ENCODE data around the gene RGPD8. TPM values are rescaled to one million over a fixed set of nuclear protein-coding genes. Genes with fewer than 3 reads are reported as not detected.
A peak's percentile ranks its signal among the peaks of the same experiment; 100 is the strongest.

Gene RGPD8
- polyA plus RNA-seq, 1 donor from 2014 or later = 6.8 TPM

- Histone ChIP-seq H3F3A (ENCODE audit: insufficient read depth, low read length, poor library complexity, severe bottlenecking) (peaks cover 4% of the 10 kb centered on the region), H3K4me3 (ENCODE audit: low read length) (peak overlapping the region; percentile 94), H3K27me3 (ENCODE audit: insufficient read depth, low read depth, low read length) (no peaks in the 10 kb centered on the region), H3K9ac (ENCODE audit: low read length) (peak overlapping the region; percentile 73), H3K27ac (ENCODE audit: low read length) (peak overlapping the region; percentile 76), H2AFZ (ENCODE audit: low read depth, low read length) (peak overlapping the region; percentile 73), H3K79me2 (replicated peaks; ENCODE audit: insufficient read depth, low read length) (peaks cover 32% of the 10 kb centered on the region), H3K9me3 (ENCODE audit: low read length) (no peaks in the 10 kb centered on the region), H3K9me2 (ENCODE audit: insufficient read depth, low read length) (no peaks in the 10 kb centered on the region), H4K20me1 (ENCODE audit: insufficient read depth) (no peaks in the 10 kb centered on the region), H3K36me3 (ENCODE audit: insufficient read depth, low read length) (peaks cover 5% of the 10 kb centered on the region), H3K4me2 (ENCODE audit: low read length) (peak overlapping the region; percentile 94)
- TF ChIP-seq RAD21 (conservative IDR thresholded peaks at IDR 0.05) (peak; percentile 67), SMC3 (conservative IDR thresholded peaks at IDR 0.05; ENCODE audit: poor library complexity) (peak; percentile 81), EZH2 (IDR thresholded peaks at IDR 0.05; ENCODE audit: borderline replicate concordance, insufficient read depth, low read length, poor library complexity, severe bottlenecking) (no peak), TAF1 (IDR thresholded peaks at IDR 0.05; ENCODE audit: low read depth) (no peak), EP300 (conservative IDR thresholded peaks at IDR 0.05; ENCODE audit: poor library complexity, severe bottlenecking) (peak; percentile 12), MXI1 (conservative IDR thresholded peaks at IDR 0.05; ENCODE audit: poor library complexity, severe bottlenecking) (peak; percentile 77), POLR2AphosphoS5 (IDR thresholded peaks at IDR 0.05) (peak; percentile 62)
- TF ChIP-seq, protein P1, sequence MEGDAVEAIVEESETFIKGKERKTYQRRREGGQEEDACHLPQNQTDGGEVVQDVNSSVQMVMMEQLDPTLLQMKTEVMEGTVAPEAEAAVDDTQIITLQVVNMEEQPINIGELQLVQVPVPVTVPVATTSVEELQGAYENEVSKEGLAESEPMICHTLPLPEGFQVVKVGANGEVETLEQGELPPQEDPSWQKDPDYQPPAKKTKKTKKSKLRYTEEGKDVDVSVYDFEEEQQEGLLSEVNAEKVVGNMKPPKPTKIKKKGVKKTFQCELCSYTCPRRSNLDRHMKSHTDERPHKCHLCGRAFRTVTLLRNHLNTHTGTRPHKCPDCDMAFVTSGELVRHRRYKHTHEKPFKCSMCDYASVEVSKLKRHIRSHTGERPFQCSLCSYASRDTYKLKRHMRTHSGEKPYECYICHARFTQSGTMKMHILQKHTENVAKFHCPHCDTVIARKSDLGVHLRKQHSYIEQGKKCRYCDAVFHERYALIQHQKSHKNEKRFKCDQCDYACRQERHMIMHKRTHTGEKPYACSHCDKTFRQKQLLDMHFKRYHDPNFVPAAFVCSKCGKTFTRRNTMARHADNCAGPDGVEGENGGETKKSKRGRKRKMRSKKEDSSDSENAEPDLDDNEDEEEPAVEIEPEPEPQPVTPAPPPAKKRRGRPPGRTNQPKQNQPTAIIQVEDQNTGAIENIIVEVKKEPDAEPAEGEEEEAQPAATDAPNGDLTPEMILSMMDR (IDR thresholded peaks at IDR 0.05; ENCODE audit: poor library complexity, severe bottlenecking) = peak; percentile 90
- TF ChIP-seq, protein P2, sequence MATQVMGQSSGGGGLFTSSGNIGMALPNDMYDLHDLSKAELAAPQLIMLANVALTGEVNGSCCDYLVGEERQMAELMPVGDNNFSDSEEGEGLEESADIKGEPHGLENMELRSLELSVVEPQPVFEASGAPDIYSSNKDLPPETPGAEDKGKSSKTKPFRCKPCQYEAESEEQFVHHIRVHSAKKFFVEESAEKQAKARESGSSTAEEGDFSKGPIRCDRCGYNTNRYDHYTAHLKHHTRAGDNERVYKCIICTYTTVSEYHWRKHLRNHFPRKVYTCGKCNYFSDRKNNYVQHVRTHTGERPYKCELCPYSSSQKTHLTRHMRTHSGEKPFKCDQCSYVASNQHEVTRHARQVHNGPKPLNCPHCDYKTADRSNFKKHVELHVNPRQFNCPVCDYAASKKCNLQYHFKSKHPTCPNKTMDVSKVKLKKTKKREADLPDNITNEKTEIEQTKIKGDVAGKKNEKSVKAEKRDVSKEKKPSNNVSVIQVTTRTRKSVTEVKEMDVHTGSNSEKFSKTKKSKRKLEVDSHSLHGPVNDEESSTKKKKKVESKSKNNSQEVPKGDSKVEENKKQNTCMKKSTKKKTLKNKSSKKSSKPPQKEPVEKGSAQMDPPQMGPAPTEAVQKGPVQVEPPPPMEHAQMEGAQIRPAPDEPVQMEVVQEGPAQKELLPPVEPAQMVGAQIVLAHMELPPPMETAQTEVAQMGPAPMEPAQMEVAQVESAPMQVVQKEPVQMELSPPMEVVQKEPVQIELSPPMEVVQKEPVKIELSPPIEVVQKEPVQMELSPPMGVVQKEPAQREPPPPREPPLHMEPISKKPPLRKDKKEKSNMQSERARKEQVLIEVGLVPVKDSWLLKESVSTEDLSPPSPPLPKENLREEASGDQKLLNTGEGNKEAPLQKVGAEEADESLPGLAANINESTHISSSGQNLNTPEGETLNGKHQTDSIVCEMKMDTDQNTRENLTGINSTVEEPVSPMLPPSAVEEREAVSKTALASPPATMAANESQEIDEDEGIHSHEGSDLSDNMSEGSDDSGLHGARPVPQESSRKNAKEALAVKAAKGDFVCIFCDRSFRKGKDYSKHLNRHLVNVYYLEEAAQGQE (IDR thresholded peaks at IDR 0.05; ENCODE audit: borderline replicate concordance) = no peak
These were observed 47.6 kb upstream of the RGPD8 start for GRCh38 chr2:112481050-112481527.

- H3K4me2 ChIP-seq (ENCODE audit: low read length) = peak overlapping the region; percentile 94
- no peaks in the 10 kb centered on the region for H3K9me2 ChIP-seq (ENCODE audit: insufficient read depth, low read length)
- H3K9ac ChIP-seq (ENCODE audit: low read length) = peak overlapping the region; percentile 73
- H3F3A ChIP-seq (ENCODE audit: insufficient read depth, low read length, poor library complexity, severe bottlenecking) = peaks cover 4% of the 10 kb centered on the region
- no peaks in the 10 kb centered on the region for H4K20me1 ChIP-seq (ENCODE audit: insufficient read depth)
- peaks cover 3% of the 10 kb centered on the region for H3K36me3 ChIP-seq (ENCODE audit: insufficient read depth, low read length)
- H2AFZ ChIP-seq (ENCODE audit: low read depth, low read length) = no peak overlapping the region
- no peaks in the 10 kb centered on the region for H3K9me3 ChIP-seq (ENCODE audit: low read length)
- TF ChIP-seq POLR2AphosphoS5 (IDR thresholded peaks at IDR 0.05) (no peak), SMC3 (conservative IDR thresholded peaks at IDR 0.05; ENCODE audit: poor library complexity) (no peak), EP300 (conservative IDR thresholded peaks at IDR 0.05; ENCODE audit: poor library complexity, severe bottlenecking) (no peak), MXI1 (conservative IDR thresholded peaks at IDR 0.05; ENCODE audit: poor library complexity, severe bottlenecking) (no peak), TAF1 (IDR thresholded peaks at IDR 0.05; ENCODE audit: low read depth) (no peak), EZH2 (IDR thresholded peaks at IDR 0.05; ENCODE audit: borderline replicate concordance, insufficient read depth, low read length, poor library complexity, severe bottlenecking) (no peak), RAD21 (conservative IDR thresholded peaks at IDR 0.05) (no peak)
- TF ChIP-seq, protein P2 (IDR thresholded peaks at IDR 0.05; ENCODE audit: borderline replicate concordance) = no peak
- TF ChIP-seq, protein P1 (IDR thresholded peaks at IDR 0.05; ENCODE audit: poor library complexity, severe bottlenecking) = no peak
- peak overlapping the region; percentile 94 for H3K4me3 ChIP-seq (ENCODE audit: low read length)
- peaks cover 27% of the 10 kb centered on the region for H3K79me2 ChIP-seq (replicated peaks; ENCODE audit: insufficient read depth, low read length)
- no peaks in the 10 kb centered on the region for H3K27me3 ChIP-seq (ENCODE audit: insufficient read depth, low read depth, low read length)
- peak overlapping the region; percentile 76 for H3K27ac ChIP-seq (ENCODE audit: low read length)
These were observed 47.1 kb upstream of the RGPD8 start for GRCh38 chr2:112480530-112481049.

Data from neural cell (in vitro differentiated cells).